CMK (cell line): ENCODE results near the gene ZMYND10.

ENCODE experiments used
- DNase-seq: peaks from one replicate; pipeline ENCODE4 v3.0.0-alpha.2; 2010; ENCODE audit warnings: low read depth

The ZMYND10 gene

GRCh38 chr3:50345586-50346234, at the start of gene ZMYND10:
Gene ZMYND10 (minus strand): TSS chr3:50345732. CDS start chr3:50345579, 153 bp downstream.
- DNase-seq = no peak

DNA sequence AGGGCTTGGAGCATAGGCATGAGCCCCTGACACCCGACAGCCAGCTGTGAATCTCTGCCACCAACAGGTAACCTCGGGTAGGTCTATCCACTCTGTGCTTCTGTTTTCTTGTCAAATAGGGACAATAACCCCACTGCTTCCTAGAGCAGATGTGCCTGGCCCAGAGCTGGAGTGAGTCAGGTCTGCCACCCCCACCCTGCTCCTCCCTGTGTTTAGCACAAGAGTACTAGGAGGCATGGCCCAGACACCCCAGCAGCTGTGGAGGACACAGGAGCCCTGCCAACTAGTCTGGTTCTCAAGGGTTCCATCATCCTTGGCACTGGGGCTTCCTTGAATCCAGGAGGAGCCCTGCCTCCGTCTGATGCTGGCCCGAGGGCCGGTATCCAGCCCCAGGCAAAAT, 47.5 kb upstream of the ZMYND10 start:
- no peak for DNase-seq

DNA sequence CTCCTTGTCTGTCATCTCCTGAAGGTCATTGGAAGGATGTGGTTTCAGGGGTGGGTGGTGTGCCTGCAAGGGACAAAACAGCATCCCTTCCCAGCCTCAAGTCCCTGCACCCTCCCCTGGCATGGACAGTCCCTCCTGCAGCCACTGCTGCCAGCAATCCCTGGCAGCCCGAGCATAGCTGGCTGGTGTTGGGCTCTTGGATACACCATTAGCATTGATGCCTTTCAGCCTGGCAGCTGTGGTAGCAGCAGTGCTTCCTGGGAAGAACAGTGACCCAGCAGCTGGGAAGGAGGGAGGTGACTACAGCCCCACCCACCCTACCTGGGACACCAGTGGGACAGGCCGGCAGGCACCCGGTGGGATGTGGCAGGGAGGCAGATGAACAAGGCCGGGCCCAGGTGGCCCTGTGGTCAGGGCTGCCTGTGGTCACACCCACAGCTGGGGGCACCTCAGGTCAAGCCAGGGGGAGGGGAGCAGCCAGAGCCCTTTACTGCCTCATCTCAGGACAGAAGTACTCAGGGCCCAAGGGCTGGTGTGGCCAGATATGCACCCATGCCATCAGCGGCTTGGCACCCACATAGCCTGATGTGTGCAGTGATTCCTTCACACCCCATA, 46.7 kb upstream of the ZMYND10 start:
- DNase-seq = no peak

DNA sequence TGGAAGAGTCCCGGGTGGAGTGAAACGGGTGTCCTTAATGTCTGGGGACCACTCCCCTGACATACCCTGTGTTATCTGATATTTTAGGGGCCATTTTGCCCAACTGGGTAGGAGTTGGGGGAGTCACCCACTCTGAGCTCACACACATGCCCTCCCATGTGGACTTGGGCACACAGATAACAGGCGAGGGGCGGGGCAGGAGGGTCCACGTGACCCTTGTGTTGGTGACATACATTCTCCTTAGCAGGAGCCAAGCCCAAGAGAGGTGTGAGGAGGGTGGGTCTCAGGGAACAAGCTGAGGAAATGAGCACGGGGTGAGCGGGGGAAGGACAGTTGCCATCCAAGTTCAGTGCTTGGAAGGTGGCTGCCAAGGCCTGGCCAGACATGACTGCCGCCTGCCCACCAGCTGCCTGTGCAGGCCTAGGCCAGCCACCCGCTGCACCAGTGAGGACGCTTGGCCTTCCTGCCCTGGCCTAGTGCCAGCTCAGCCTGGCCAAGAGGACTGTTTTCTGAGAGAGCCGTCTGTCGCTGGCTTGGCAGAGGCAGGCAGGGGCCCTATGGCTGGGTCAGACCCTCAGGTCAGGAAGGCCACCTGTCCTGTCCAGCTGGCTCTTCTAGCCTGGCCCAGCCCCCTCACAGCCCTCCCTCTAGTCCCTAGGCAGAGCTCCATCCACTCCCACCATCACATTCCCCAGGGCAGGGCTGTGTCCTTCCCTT, 45.1 kb upstream of the ZMYND10 start:
- DNase-seq = no peak

- no peak for DNase-seq
These were observed 43.9 kb upstream of the ZMYND10 start for GRCh38 chr3:50389414-50389767.

DNA sequence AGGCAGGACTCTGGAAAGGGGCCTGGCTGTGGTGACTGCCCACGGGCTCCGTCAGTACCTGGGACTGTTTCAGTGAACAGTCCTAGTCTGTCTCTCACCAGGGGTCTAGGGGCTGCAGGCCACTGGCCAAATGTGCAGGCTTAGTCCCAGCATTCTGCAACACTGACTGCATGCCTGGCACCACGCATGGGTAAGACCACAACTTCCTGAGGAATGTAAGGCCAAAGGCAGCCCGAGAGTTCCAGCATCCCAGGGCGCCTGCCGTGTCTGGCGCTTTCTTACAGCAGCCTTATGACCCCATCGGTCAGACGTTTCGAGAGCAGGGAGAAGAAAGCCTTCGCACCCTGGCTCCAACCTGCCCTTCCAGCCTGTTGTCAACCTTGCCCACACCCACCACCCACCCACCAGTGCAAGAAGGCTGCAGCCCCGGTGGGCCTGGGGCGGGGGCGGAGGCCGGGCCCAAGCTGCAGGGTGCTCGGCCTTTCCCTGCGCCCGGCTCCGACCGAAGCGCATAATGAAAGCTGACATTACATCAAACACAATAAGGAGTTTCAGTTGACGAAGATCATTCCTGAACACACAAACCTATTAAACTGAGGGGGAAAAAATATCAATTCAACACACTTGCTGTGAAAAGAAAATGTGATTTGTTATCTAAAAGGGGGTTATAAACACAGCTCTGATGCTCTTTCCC, 43.3 kb upstream of the ZMYND10 start:
- DNase-seq = no peak

DNA sequence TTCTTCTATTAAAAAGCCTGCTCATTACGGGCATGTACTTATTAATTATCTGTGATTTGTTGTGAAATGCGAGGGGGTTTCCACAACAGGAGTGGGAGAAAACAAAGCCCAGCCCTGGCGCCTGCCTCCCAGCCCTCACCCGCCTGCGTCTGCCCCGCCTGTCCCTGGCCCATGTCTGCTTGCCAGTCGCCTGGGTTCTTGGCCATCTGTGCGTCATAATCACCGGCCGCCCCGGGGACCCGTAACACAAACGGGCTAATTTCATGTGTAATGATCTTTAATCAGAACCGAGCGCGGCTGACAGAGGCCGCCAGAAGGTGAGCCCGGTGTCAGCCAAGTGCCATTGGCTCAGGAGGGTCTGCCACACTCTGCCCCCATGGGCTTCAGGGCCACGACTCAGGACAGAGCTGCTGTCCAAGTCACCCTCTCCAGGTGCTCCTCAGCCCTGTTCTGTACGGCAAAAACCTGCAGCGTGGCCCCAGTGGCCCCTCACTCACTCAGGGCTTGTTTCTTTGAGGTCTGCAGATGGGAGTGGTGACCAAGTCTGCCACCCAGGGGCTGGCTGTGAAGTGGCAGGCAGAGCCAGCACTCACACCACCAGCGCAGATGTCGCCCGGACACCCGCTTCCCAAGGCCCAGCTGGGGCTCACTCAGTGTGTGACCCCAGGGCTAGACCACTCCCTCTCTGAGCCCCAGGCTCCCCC, 42.6 kb upstream of the ZMYND10 start:
- no peak for DNase-seq

- no peak for DNase-seq
These were observed 40.2 kb upstream of the ZMYND10 start for GRCh38 chr3:50385754-50386153.

DNA sequence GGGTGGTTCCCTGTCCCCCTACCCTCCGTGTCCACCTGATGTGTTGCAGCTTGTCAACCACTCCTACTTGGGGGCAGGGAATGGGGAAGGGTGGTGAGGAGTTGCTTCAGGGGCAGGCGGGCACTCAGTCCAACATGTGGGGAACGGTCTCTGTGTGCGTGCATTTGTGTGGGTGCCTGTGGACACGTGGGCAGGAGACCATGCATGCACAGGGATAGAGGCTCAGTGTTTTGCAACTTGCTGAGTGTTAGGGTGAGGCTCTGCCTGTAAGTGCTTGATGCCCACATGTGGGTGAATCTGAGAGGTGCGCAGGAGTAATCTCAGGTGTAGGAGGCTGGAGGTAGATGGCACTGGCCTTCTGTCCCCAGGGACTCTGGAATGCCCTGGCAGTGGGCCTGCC, 38.2 kb upstream of the ZMYND10 start:
- no peak for DNase-seq

- DNase-seq = no peak
These were observed 37.2 kb upstream of the ZMYND10 start for GRCh38 chr3:50382722-50383121.

GRCh38 chr3:50381383-50381782, 35.9 kb upstream of the ZMYND10 start:
- no peak for DNase-seq

GRCh38 chr3:50380405-50381085, 35.0 kb upstream of the ZMYND10 start:
- DNase-seq = no peak

GRCh38 chr3:50378757-50379156, 33.2 kb upstream of the ZMYND10 start:
- DNase-seq = no peak

- DNase-seq = no peak
These were observed 32.5 kb upstream of the ZMYND10 start for GRCh38 chr3:50378024-50378423.

- DNase-seq = no peak
These were observed 29.9 kb upstream of the ZMYND10 start for GRCh38 chr3:50375258-50375931.

- no peak for DNase-seq
These were observed 29.1 kb upstream of the ZMYND10 start for GRCh38 chr3:50374363-50375257.

DNA sequence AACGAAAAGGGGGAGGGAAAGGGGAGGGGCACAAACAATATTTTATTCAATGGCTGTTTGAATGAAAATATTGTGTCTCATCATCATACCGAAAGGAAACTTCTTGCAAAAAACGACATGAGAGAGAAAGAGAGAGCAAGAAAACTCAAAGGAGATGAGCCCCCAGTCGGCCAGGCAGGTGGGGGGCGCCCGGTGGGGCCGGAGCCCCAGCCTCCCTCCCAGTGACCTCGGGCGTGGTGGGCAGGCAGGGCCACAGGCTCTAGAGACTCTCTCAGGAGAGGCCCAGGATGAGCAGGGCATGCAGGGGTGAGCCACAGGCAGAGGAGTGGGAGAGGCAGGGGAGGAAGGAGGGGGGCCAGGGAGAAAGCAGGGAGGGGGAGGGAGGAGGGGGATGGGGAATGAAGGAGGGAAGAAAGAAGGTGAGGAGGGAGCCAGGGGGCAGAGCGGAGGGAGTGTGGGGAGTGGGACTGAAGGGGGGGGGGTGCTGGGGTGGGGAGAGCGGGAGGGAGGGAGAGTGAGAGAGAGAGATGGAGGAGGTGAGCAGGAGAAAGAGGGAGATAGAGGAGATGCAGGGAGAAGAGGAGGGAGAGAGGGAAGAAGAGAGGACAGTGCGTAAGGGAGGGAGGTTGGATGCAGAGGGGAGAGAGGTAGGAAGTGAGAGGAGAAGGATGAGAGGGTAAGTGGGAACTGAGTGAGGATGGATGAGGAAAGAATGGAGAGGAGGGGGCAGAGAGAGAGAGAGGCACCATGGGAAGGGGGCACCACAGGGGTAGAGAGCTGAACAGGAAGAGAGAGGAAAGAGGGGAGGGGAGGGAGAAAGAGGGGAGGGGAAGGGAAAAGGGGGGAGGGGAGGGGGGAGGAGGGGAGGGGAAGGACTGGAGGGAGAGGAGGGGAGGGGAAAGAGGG, 27.9 kb upstream of the ZMYND10 start:
- peak; percentile 48 for DNase-seq

DNA sequence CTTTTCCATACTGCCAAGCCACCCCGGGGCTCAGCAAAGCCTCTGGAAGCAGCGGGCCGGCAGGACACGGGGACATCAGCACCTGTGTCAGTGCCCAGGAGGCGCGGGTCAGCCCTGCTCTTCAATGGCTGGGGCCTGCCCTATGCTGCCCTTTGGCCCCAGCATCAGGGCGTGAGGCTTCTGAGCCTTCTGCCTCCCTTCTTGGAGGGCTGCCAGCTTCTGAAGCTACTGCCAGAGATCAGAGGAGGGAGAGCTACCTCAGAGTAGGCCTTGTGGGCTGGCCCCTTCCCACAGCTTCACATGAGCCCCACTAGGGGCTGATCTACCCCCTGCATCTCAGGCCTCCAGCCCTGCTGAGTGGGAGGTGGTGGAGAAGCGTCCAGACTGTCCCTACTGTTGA, 26.8 kb upstream of the ZMYND10 start:
- peak; percentile 86 for DNase-seq

DNA sequence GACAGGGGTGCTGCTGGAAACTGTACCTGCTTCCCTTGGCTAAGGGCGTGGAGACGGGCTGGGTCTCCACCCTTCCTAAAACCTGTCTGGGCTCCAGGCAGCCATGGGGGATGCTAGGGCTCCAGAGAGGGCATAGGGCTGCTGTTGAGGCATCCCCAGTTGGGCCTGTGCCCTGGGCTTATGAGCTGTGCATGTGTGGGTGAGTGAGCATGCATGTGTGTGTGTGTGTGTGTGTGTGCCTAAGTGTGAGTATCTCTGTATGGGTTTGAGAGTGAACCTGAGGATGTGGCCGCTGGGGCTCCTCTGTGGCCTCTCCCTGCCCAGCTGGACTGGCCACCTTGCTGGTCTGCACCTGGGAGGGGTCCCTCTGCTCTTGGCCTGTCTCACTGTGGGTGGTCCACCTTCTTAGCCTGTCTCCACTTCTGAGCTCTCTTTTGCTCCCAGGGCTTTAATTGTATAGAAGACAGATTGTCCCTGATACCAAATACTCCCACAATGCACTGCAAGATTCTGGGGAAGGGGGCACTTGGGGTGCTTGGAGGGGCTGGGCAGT, 25.7 kb upstream of the ZMYND10 start:
- DNase-seq = no peak
